Suprapubic skin (tissue), 3 donors: ENCODE data around the gene EFNB1.

ENCODE experiments used
- CTCF ChIP-seq, 2 donors: fragments of 200-600 bp in 1 of 2; fragments of 450-650 bp in 1 of 2; sonication (generic) in 1 of 2; IDR thresholded peaks; one replicate each; pipeline ENCODE4 v1.5.1; 2016 to 2019; ENCODE audit warnings: antibody characterized with exemption in 2 of 2, mild to moderate bottlenecking in 1 of 2, moderate library complexity in 1 of 2
- POLR2A ChIP-seq, 2 donors: fragments of 450-650 bp; IDR thresholded peaks; one replicate each; pipeline ENCODE4 v1.6.1; 2017; ENCODE audit warnings: antibody characterized with exemption in 2 of 2, mild to moderate bottlenecking in 2 of 2, moderate library complexity in 2 of 2

DNA sequence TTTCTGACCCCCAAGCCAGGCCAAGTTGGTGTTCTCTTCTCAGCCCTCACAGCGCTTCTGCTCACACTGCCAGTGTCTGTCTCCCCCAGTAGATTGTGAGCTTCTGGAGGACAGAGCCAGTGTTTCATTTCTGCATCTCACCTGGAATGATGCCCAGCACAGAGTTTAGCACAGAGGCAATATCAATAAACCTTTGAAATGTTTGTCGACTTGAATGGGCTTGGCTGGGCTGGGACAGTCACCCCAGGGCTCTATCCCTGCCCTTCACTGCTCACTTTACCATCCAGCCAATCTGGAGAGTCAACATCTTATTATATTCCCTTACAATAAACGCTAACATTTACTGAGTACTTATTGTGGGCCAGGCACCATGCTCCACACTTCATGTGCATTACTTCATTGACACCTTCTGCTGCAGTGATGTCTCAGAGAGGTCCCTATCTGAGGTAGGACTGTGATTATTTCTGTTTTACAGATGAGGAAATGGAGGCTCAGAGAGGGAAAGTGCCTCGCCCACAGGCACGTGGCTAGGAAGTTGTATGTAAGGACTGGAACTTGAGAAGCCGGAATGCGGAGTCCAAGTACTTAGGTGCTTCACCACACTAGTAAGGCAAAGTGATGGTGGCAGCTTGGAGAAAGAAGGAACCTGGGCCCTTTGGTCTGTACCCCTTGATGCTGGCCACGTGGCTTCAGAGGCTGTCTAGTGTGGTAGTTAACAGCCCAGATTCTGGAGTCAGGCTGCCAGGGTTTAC, 19.5 kb downstream of the EFNB1 start:
- no peak for TF ChIP-seq CTCF (IDR thresholded peaks at IDR 0.05)
- no peak for TF ChIP-seq POLR2A (IDR thresholded peaks at IDR 0.05)
